Measurements from ENCODE around the gene MCM9. TPM values are rescaled to one million over a fixed set of nuclear protein-coding genes. Genes with fewer than 3 reads are reported as not detected.

The MCM9 gene
- total and polyA plus RNA-seq, 12 donors: 1.5 to 7.8 (median 5.2) TPM

- H3K4me1 ChIP-seq: peaks cover 0 to 23% (median 6%) of the 10 kb centered on the region in 9 donors
- no peaks in the 10 kb centered on the region for H3K27me3 ChIP-seq
- H3K36me3 ChIP-seq: no peaks in the 10 kb centered on the region
- H3K4me3 ChIP-seq: no peak overlapping the region
- intact Hi-C loops (cut with DNase I): no loop called here
- H3K27ac ChIP-seq: no peak overlapping the region
- DNase-seq: no peak
- H3K9me3 ChIP-seq: no peaks in the 10 kb centered on the region
- no peak for ATAC-seq
- TF ChIP-seq CTCF (IDR thresholded peaks at IDR 0.05): no peak
These were observed 58.1 kb downstream of the MCM9 start for GRCh38 chr6:118876814-118877213.

DNA sequence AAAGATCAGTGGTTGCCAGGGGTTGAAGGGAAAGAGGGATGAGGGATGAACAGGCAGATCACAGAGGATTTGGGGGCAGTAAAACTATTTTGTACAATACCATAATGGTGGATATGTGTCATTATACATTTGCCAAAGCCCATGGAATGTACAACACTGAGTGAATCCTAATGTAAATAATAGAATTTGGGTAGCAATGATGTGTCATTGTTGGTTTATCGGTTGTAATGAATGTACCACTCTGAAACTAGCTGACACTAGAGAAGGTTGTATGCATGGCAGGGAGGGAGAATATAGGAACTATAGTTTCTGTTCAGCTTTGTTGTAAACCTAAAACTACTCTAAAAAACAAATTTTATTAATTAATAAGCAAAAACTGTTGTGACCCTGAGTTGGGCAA, 58.8 kb downstream of the MCM9 start:
- H3K9me3 ChIP-seq: no peaks in the 10 kb centered on the region
- ATAC-seq (no peak), DNase-seq (no peak)
- 94 to 97% methylated on average over 1 of the region's 1 CpG for WGBS, 2 donors
- intact Hi-C loops (cut with DNase I): no loop called here
- peaks cover 0 to 16% (median 6%) of the 10 kb centered on the region in 9 donors for H3K4me1 ChIP-seq
- TF ChIP-seq CTCF (IDR thresholded peaks at IDR 0.05): no peak
- no peaks in the 10 kb centered on the region for H3K27me3 ChIP-seq
- H3K4me3 ChIP-seq: no peak overlapping the region
- no peak overlapping the region for H3K27ac ChIP-seq
- H3K36me3 ChIP-seq: no peaks in the 10 kb centered on the region

DNA sequence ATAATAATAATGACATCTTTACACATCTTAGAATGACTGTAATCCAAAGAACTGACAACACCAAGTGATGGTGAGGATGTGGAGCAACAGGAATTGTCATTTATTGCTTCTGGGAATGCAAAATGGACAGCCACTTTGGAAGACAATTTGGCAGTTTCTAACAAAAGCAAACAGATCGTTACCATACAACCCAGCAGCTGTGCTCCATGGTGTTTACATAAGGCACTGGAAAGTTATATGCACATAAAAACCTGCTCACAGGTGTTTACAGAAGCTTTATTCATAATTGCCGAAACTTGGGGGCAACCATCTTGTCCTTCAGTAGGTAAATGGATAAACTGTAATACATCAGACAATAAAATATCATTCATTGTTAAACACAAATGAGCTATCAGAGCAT, 59.3 kb downstream of the MCM9 start:
- ATAC-seq: no peak
- Histone ChIP-seq H3K4me1 (peaks cover 0 to 13% (median 8%) of the 10 kb centered on the region in 9 donors), H3K27me3 (no peaks in the 10 kb centered on the region), H3K27ac (no peak overlapping the region), H3K4me3 (no peak overlapping the region), H3K36me3 (no peaks in the 10 kb centered on the region), H3K9me3 (no peaks in the 10 kb centered on the region)
- no peak for TF ChIP-seq CTCF (IDR thresholded peaks at IDR 0.05)
- no peak for DNase-seq
- 91 to 99% methylated on average over 2 of the region's 2 CpGs for WGBS, 2 donors
- intact Hi-C loops (cut with DNase I): no loop called here

GRCh38 chr6:118873239-118873638, 61.7 kb downstream of the MCM9 start:
- Histone ChIP-seq H3K27me3 (no peaks in the 10 kb centered on the region), H3K4me1 (peaks cover 0 to 16% (median 0%) of the 10 kb centered on the region in 9 donors), H3K36me3 (no peaks in the 10 kb centered on the region), H3K4me3 (no peak overlapping the region), H3K9me3 (peaks cover 0 to 13% (median 0%) of the 10 kb centered on the region in 11 donors), H3K27ac (no peak overlapping the region)
- intact Hi-C loops (cut with DNase I): no loop called here
- ATAC-seq: no peak
- WGBS, 2 donors: 91 to 94% methylated on average over 2 of the region's 2 CpGs
- no peak for DNase-seq
- no peak for TF ChIP-seq CTCF (IDR thresholded peaks at IDR 0.05)

All from heart right ventricle (tissue), 16 donors.